ENCODE measurements around the gene LFNG.

GRCh38 chr7:2499719-2500430 lies 19.7 kb upstream of the LFNG start:
- no peak for TF ChIP-seq POLR2AphosphoS5 (IDR thresholded peaks at IDR 0.05)
- no peak for TF ChIP-seq CTCF (IDR thresholded peaks at IDR 0.05 in 8 of 11, conservative IDR thresholded peaks at IDR 0.05 in 3 of 11)
- TF ChIP-seq POLR2A (IDR thresholded peaks at IDR 0.05) = no peak

Data from spleen (tissue), 7 donors.